MM.1S (cell line): Measurements from ENCODE around the gene DAZAP1.

Experiments
- DNase-seq: peaks from one replicate; pipeline ENCODE4 v3.0.0-alpha.2; 2015
- H2AFZ ChIP-seq: fragments of 300-600 bp; sonication (generic); 2 replicates; pipeline ENCODE4 v1.6.0; 2016; ENCODE audit warnings: antibody characterized with exemption, low read length
- H3F3A ChIP-seq: fragments of 300-600 bp; sonication (generic); 2 replicates; pipeline ENCODE4 v1.6.1; 2016; ENCODE audit warnings: mild to moderate bottlenecking, antibody characterized with exemption, low read length, moderate library complexity, mixed read lengths; ENCODE audit not compliant: insufficient read depth
- H3K27ac ChIP-seq: fragments of 300-600 bp; sonication (generic); 2 replicates; pipeline ENCODE4 v1.5.1; 2016; ENCODE audit warnings: mild to moderate bottlenecking, low read length
- H3K27me3 ChIP-seq: fragments of 300-600 bp; sonication (generic); replicated peaks from 2 replicates; pipeline ENCODE4 v1.6.0; 2016; ENCODE audit warnings: low read length; ENCODE audit not compliant: insufficient read depth
- H3K36me3 ChIP-seq: fragments of 300-600 bp; sonication (generic); replicated peaks from 2 replicates; pipeline ENCODE4 v1.6.1; 2016; ENCODE audit warnings: mild to moderate bottlenecking, low read length, mixed read lengths; ENCODE audit not compliant: insufficient read depth
- H3K4me1 ChIP-seq: fragments of 300-600 bp; sonication (generic); 2 replicates; pipeline ENCODE4 v1.6.1; 2016; ENCODE audit warnings: low read length, mixed read lengths
- H3K4me2 ChIP-seq: fragments of 300-600 bp; sonication (generic); 2 replicates; pipeline ENCODE4 v1.6.0; 2016; ENCODE audit warnings: low read depth, low read length
- H3K4me3 ChIP-seq: fragments of 300-600 bp; sonication (generic); 2 replicates; pipeline ENCODE4 v1.5.1; 2016; ENCODE audit warnings: low read length, mixed read lengths
- H3K79me2 ChIP-seq: fragments of 300-600 bp; sonication (generic); 2 replicates; pipeline ENCODE4 v1.6.1; 2016; ENCODE audit warnings: mixed run types, low read length, mixed read lengths
- H3K9ac ChIP-seq: fragments of 300-600 bp; sonication (generic); 2 replicates; pipeline ENCODE4 v1.6.1; 2016; ENCODE audit warnings: low read length, mixed read lengths
- H3K9me2 ChIP-seq: fragments of 300-600 bp; sonication (generic); replicated peaks from 2 replicates; pipeline ENCODE4 v1.6.1; 2016; ENCODE audit warnings: mild to moderate bottlenecking, low read length, mixed read lengths; ENCODE audit not compliant: insufficient read depth
- H3K9me3 ChIP-seq: fragments of 300-600 bp; sonication (generic); replicated peaks from 2 replicates; pipeline ENCODE4 v1.6.1; 2016; ENCODE audit warnings: mild to moderate bottlenecking, low read length, mixed read lengths; ENCODE audit not compliant: insufficient read depth
- H4K20me1 ChIP-seq: fragments of 300-600 bp; sonication (generic); 2 replicates; pipeline ENCODE4 v1.6.1; 2016; ENCODE audit warnings: mild to moderate bottlenecking, low read length, moderate library complexity, mixed read lengths; ENCODE audit not compliant: insufficient read depth
- CTCF ChIP-seq: fragments of 300-600 bp; sonication (generic); IDR thresholded peaks from 2 replicates; pipeline ENCODE4 v1.5.1; 2016; ENCODE audit warnings: antibody characterized with exemption, low read length, mixed read lengths
- EZH2 ChIP-seq: fragments of 300-600 bp; sonication (generic); optimal IDR thresholded peaks from 2 replicates; pipeline ENCODE3; 2017; ENCODE audit warnings: low read depth, mild to moderate bottlenecking, antibody characterized with exemption, low read length, mixed read lengths
- EZH2phosphoT487 ChIP-seq: fragments of 300-600 bp; sonication (generic); IDR thresholded peaks from 2 replicates; pipeline ENCODE4 v1.6.1; 2018; ENCODE audit warnings: antibody characterized with exemption, low read length

Gene DAZAP1

GRCh38 chr19:1388637-1389026 is 18.8 kb upstream of the DAZAP1 start:
- no peak for TF ChIP-seq EZH2phosphoT487
- no peaks in the 10 kb centered on the region for H3K9me2 ChIP-seq
- DNase-seq, result no peak
- H3K4me2 ChIP-seq, result no peak overlapping the region
- H3K4me3 ChIP-seq, result no peak overlapping the region
- no peaks in the 10 kb centered on the region for H3K9me3 ChIP-seq
- H3K79me2 ChIP-seq, result peaks cover 58% of the 10 kb centered on the region
- no peak overlapping the region for H3K27ac ChIP-seq
- H3F3A ChIP-seq, result peaks cover 8% of the 10 kb centered on the region
- H3K9ac ChIP-seq, result no peak overlapping the region
- no peaks in the 10 kb centered on the region for H3K4me1 ChIP-seq
- H3K27me3 ChIP-seq, result no peaks in the 10 kb centered on the region
- H4K20me1 ChIP-seq, result no peaks in the 10 kb centered on the region
- no peak overlapping the region for H2AFZ ChIP-seq
- H3K36me3 ChIP-seq, result no peaks in the 10 kb centered on the region; the same call in 1 of the 2 replicates

DNA sequence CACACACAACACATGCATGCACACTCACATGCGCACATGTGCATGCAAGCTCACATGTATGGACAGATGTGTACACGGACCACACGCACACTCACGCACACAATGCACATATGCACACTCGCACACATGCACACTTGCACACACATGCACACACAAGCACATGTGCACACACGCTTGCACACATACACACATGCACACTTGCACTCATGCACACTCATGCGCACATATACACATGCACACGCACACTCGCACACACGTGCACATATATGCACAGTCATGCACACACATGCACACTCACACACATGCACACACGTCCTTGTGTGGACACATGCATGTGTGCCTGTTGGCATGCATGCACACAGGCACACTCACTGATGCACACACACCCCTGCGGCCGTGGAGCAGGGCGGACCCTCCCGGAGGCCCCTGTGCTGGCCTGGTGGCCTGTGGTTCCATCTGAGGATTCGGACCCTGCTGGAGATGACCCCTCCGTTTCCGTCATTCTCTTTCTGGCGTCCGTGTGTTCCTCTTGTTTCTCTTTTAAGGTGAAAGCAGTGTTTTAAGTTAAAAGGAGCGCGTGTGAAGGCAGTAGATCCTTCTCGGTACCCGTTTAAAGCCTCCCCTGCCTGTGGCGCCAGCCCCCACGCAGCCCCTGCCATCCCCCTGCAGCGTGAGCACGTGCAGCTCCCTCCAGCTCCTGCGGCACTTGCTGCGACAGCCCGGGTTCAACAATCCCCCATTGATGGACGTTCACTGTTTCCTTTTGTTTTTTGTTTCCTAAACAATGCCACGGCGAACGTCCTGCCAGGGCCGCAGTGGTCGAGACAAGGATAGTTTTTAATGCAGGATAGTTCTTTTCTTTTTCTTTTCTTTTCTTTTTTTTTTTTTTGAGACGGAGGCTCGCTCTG is 18.1 kb upstream of the DAZAP1 start:
- no peaks in the 10 kb centered on the region for H4K20me1 ChIP-seq
- H3F3A ChIP-seq, result peaks cover 4% of the 10 kb centered on the region
- no peak overlapping the region for H3K27ac ChIP-seq
- no peaks in the 10 kb centered on the region for H3K27me3 ChIP-seq
- no peak overlapping the region for H3K9ac ChIP-seq
- peaks cover 53% of the 10 kb centered on the region for H3K79me2 ChIP-seq
- H3K36me3 ChIP-seq, result no peaks in the 10 kb centered on the region; the same call in 1 of the 2 replicates
- H3K9me2 ChIP-seq, result no peaks in the 10 kb centered on the region
- H3K4me2 ChIP-seq, result no peak overlapping the region
- DNase-seq, result no peak
- no peaks in the 10 kb centered on the region for H3K4me1 ChIP-seq
- no peak overlapping the region for H3K4me3 ChIP-seq
- no peaks in the 10 kb centered on the region for H3K9me3 ChIP-seq
- no peak overlapping the region for H2AFZ ChIP-seq
- TF ChIP-seq EZH2 (no peak), EZH2phosphoT487 (no peak), CTCF (no peak)

DNA sequence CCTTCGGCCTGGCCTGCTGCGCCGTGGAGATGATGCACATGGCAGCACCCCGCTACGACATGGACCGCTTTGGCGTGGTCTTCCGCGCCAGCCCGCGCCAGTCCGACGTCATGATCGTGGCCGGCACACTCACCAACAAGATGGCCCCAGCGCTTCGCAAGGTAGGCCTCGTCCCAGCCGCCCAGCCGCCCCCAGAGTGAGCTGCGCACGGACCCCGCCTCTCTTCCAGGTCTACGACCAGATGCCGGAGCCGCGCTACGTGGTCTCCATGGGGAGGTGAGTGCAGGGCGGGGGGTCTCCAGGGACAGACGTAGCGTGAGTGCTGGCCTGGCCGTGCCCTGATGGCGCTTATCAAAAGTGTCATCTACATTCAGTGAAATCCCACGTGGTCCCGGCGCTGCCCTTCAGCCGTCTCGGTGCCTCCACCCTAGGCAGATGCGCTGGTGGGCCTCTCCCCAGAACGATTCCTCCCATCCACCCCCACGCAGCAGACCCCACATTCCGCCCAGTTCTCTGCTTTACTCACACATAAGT is 16.4 kb upstream of the DAZAP1 start:
- no peak for DNase-seq
- no peaks in the 10 kb centered on the region for H3K9me3 ChIP-seq
- peaks cover 36% of the 10 kb centered on the region for H3K79me2 ChIP-seq
- no peak overlapping the region for H2AFZ ChIP-seq
- no peak overlapping the region for H3K4me2 ChIP-seq
- H4K20me1 ChIP-seq, result no peaks in the 10 kb centered on the region
- H3K9me2 ChIP-seq, result no peaks in the 10 kb centered on the region
- H3K27me3 ChIP-seq, result no peaks in the 10 kb centered on the region
- H3F3A ChIP-seq, result no peaks in the 10 kb centered on the region
- H3K4me3 ChIP-seq, result no peak overlapping the region
- no peak overlapping the region for H3K9ac ChIP-seq
- no peak for TF ChIP-seq EZH2phosphoT487
- no peak for TF ChIP-seq EZH2
- TF ChIP-seq CTCF, result no peak
- no peak overlapping the region for H3K27ac ChIP-seq
- no peaks in the 10 kb centered on the region for H3K4me1 ChIP-seq
- H3K36me3 ChIP-seq, result no peaks in the 10 kb centered on the region; the same call in 1 of the 2 replicates
